ENCODE results near the gene MCOLN2. TPM values are rescaled to one million over a fixed set of nuclear protein-coding genes. Genes with fewer than 3 reads are reported as not detected.

MCOLN2 gene
- total and polyA plus RNA-seq, 2 of the 8 experiments (the other 6 are each of a cell fraction or from before 2014, with no cell fraction given) = 1.7 to 6.1 TPM

DNA sequence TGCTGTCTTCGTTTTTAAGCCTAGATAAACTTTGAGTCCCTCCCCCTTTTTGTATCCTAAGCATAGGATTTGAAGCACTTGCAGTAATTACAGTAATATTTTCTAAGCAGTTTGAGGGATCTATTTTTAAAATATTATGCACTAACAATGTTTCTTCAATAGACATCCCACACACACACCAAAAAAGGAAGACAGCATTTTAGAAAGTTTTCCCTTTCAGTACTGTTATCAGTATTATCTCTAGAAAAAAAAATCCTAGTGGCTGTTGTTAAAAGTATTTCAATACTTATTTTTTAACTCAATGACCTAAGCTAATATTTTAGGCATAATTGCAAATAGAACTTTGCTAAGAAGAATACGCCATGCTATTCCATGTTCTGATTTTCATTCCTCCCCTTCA is 36.3 kb upstream of the MCOLN2 start:
- no peaks in the 10 kb centered on the region for H4K20me1 ChIP-seq (replicated peaks in 1 of 2; ENCODE audit: control insufficient read depth in 1 of 2, insufficient read depth in 2 of 2, low read length in 2 of 2)
- H3K23me2 ChIP-seq (ENCODE audit: low read depth, low read length) = no peaks in the 10 kb centered on the region
- no peak overlapping the region for H4K8ac ChIP-seq (ENCODE audit: extremely low read depth, insufficient read depth, low read length)
- FAIRE-seq (no peak), DNase-seq (ENCODE audit: low read depth in 1 of 2, low spot score in 2 of 2) (no peak)
- H2BK15ac ChIP-seq (ENCODE audit: low read length) = no peak overlapping the region
- no peak overlapping the region for H3K4ac ChIP-seq (replicated peaks; ENCODE audit: insufficient read length, low read depth, low read length)
- no peak overlapping the region for H3K27ac ChIP-seq (ENCODE audit: low read depth, low read length)
- no peaks in the 10 kb centered on the region for H3K9me3 ChIP-seq (ENCODE audit: insufficient read depth in 2 of 2, low read depth in 1 of 2, low read length in 1 of 2)
- H3K4me1 ChIP-seq (replicated peaks in 1 of 4; ENCODE audit: control insufficient read depth in 3 of 4, insufficient read depth in 4 of 4, low read length in 3 of 4) = no peaks in the 10 kb centered on the region
- H2BK20ac ChIP-seq (ENCODE audit: low read length) = no peak overlapping the region
- ChIA-PET POLR2A (ENCODE audit: partially characterized antibody) (no interaction called here), CTCF (ENCODE audit: partially characterized antibody) (interaction anchor here (0.6 to 2.3 kb wide), 6 partner anchors 14 to 270 kb away, joined by 3 to 7 read pairs (median 3); no protein-coding TSS in a partner anchor)
- H2AFZ ChIP-seq (ENCODE audit: low read length) = no peak overlapping the region
- H2AK5ac ChIP-seq (ENCODE audit: low read depth, low read length) = no peak overlapping the region
- H3K23ac ChIP-seq (ENCODE audit: insufficient read length) = no peak overlapping the region
- no peaks in the 10 kb centered on the region for H3K79me2 ChIP-seq (ENCODE audit: control insufficient read depth in 1 of 2, insufficient read depth in 2 of 2, low read length in 2 of 2)
- H3K4me3 ChIP-seq (ENCODE audit: extremely low read depth in 1 of 4, insufficient read depth in 2 of 4, low read depth in 3 of 4, low read length in 4 of 4) = no peak overlapping the region
- no peaks in the 10 kb centered on the region; the same call in 1 of the 2 replicates for H3K79me1 ChIP-seq (ENCODE audit: low read depth, low read length)
- H3K18ac ChIP-seq (ENCODE audit: extremely low read depth, low read length) = no peak overlapping the region
- 85% methylated on average over 2 of the region's 2 CpGs; no CpG with 5 or more reads in 1 of the 2 experiments for WGBS, 2 experiments (ENCODE audit: extremely low coverage in 1 of 2, insufficient coverage in 1 of 2, insufficient read length in 1 of 2, insufficient replicate concordance in 2 of 2, low coverage in 1 of 2, low lambda C conversion rate in 2 of 2, missing lambda C conversion rate in 1 of 2)
- H2BK12ac ChIP-seq (ENCODE audit: low read depth, low read length) = no peak overlapping the region
- H4K5ac ChIP-seq (ENCODE audit: insufficient read length, low read depth, low read length) = no peak overlapping the region
- no peak overlapping the region for H2BK5ac ChIP-seq (ENCODE audit: low read depth, low read length)
- H3K27me3 ChIP-seq (replicated peaks in 1 of 4; ENCODE audit: control insufficient read depth in 3 of 4, extremely low read depth in 1 of 4, insufficient read depth in 3 of 4, low read length in 3 of 4) = no peaks in the 10 kb centered on the region
- H2BK120ac ChIP-seq (replicated peaks; ENCODE audit: low read depth, low read length) = no peak overlapping the region
- H3K9ac ChIP-seq (replicated peaks in 1 of 4; ENCODE audit: extremely low read depth in 1 of 4, low read depth in 3 of 4, low read length in 3 of 4) = no peak overlapping the region
- H3K14ac ChIP-seq (ENCODE audit: insufficient read length) = no peak overlapping the region
- no peak overlapping the region for H4K91ac ChIP-seq (replicated peaks; ENCODE audit: insufficient read length, low read length)
- no peaks in the 10 kb centered on the region for H3K36me3 ChIP-seq (ENCODE audit: control insufficient read depth in 2 of 4, insufficient read depth in 4 of 4, low read length in 3 of 4)
- no peak overlapping the region for H3K56ac ChIP-seq (replicated peaks; ENCODE audit: insufficient read length, low read depth, low read length)
- H3K4me2 ChIP-seq (ENCODE audit: insufficient read depth in 1 of 2, low read depth in 2 of 2, low read length in 2 of 2) = no peak overlapping the region
- TF ChIP-seq USF2 (IDR thresholded peaks at IDR 0.05; ENCODE audit: low read length) (no peak), HDAC2 (IDR thresholded peaks at IDR 0.05; ENCODE audit: borderline replicate concordance in 1 of 2, low read depth in 2 of 2, low read length in 2 of 2) (no peak), CEBPB (IDR thresholded peaks at IDR 0.05; ENCODE audit: low read depth, low read length) (no peak), EZH2 (IDR thresholded peaks at IDR 0.05; ENCODE audit: low read depth, low read length, severe bottlenecking) (no peak), JUND (IDR thresholded peaks at IDR 0.05; ENCODE audit: low read length) (no peak), BRCA1 (IDR thresholded peaks at IDR 0.05; ENCODE audit: low read depth, low read length) (no peak), TAF1 (IDR thresholded peaks at IDR 0.05; ENCODE audit: low read depth, low read length) (no peak), GABPA (IDR thresholded peaks at IDR 0.05; ENCODE audit: borderline replicate concordance, insufficient read depth, low read length) (no peak), TAF7 (optimal IDR thresholded peaks at IDR 0.05; ENCODE audit: borderline replicate concordance, low read depth, low read length) (no peak), E2F6 (IDR thresholded peaks at IDR 0.05) (no peak), CHD2 (IDR thresholded peaks at IDR 0.05; ENCODE audit: low read length) (no peak), SIN3A (conservative IDR thresholded peaks at IDR 0.05 in 1 of 2, IDR thresholded peaks at IDR 0.05 in 1 of 2; ENCODE audit: low read depth in 1 of 2, low read length in 2 of 2) (no peak)

Measured in H1 (cell line).